ENCODE data around the gene TESK2. TPM values are rescaled to one million over a fixed set of nuclear protein-coding genes. Genes with fewer than 3 reads are reported as not detected.

Gene TESK2
- 0.71 and 1.4 TPM in 2 replicates for total RNA-seq (2022)
- percentile 30 among the genes with signal in this experiment for Bru-seq, nascent RNA
- BruChase-seq, experiment 1, labeled RNA remaining after a 6-hour chase: percentile 33 among the genes with signal in this experiment
- BruChase-seq, experiment 2, labeled RNA remaining after a 2-hour chase: percentile 34 among the genes with signal in this experiment
- long read RNA-seq, partial matches to known transcripts: 0 of 1 reads
- long read RNA-seq, other reads (novel, unspliced or antisense): 1 of 1 reads

DNA sequence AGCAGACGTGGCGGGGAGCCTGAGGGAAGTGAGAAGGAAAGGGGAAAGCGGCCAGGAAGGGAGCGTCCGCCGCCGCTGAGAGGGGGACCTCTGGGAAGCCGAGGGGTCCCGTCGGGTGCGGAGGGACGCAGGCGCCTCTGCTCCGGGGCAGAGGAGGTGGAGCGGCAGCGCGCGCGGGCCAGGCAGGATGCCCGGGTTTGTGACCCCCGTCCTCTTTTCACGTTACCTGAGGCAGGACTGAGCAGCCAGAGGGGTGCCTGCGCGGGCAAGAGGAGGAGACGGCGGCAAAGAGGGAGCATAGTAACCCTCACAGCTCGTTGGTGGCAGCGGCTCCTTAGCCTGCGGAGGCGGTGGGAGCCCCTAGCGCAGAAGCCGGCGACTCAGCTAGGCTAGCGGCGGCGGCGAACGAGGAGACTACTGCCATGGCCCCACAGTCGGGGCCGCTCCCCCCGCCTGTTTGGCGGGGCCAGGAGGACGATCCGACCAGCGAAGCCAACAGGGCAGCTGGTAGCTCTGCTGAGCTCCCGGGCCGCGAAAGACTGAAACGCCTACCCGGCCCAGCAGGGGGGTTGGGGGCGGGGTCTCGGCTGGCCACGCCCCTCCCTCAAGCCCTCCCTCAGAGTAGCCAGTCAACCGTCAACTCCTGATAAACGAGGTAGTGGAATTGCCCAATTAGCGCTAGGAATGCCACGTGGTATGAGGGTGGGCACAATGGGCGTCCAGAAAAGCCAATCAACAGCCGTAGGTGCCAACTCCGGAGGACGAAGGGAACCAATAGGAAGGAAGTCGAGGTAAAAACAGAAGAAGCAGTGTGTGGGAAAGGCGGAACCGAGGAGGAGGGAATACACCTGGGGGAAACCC, at the start of gene TESK2:
TESK2 (minus strand) TSS at position 538 of the 861 bp plus-strand sequence. CDS start 33,378 bp downstream, outside the sequence.
- Mint-ChIP-seq H3K9me3 (ENCODE audit: unreplicated experiment) (no peaks in the 10 kb centered on the region), H3K27ac (ENCODE audit: low read depth, unreplicated experiment) (no peak within 1 kb of the TSS), H3K4me1 (ENCODE audit: insufficient read depth, unreplicated experiment) (peaks cover 5% of the 10 kb centered on the region), H3K36me3 (ENCODE audit: insufficient read depth, unreplicated experiment) (peaks cover 14% of the 10 kb centered on the region), H3K4me3 (ENCODE audit: unreplicated experiment) (no peak within 1 kb of the TSS), H3K27me3 (ENCODE audit: insufficient read depth, unreplicated experiment) (no peaks in the 10 kb centered on the region)
- no TSS peak for BruUV-seq (replicated peaks)
- CTCF ChIA-PET: interaction anchor here (0.6 to 10.7 kb wide), 16 partner anchors 8 to 838 kb away, joined by 3 to 303 read pairs (median 6); partner anchors contain the start of genes CCDC163, HPDL, MMACHC and MUTYH
- intact Hi-C loops (cut with micrococcal nuclease): loop anchor here (2.0 to 5.0 kb wide), 2 partner anchors 188 to 759 kb away; partner anchors contain the start of gene RNU5D-1
- no peak for TF ChIP-seq CTCF (IDR thresholded peaks at IDR 0.05; ENCODE audit: unreplicated experiment)
- DNase-seq (ENCODE audit: unreplicated experiment): peak; percentile 100
- POLR2A ChIA-PET: interaction anchor here (0.7 to 5.2 kb wide), 30 partner anchors 9 to 769 kb away, joined by 3 to 47 read pairs (median 4); partner anchors contain the start of genes AKR1A1, CCDC163, HECTD3 and MMACHC

GRCh38 chr1:45536886-45537285, 45.9 kb upstream of the TESK2 start:
- no peak for DNase-seq (ENCODE audit: unreplicated experiment)
- Mint-ChIP-seq H3K27ac (ENCODE audit: low read depth, unreplicated experiment) (no peak overlapping the region), H3K9me3 (ENCODE audit: unreplicated experiment) (no peaks in the 10 kb centered on the region), H3K4me1 (ENCODE audit: insufficient read depth, unreplicated experiment) (peaks cover 4% of the 10 kb centered on the region), H3K27me3 (ENCODE audit: insufficient read depth, unreplicated experiment) (no peaks in the 10 kb centered on the region), H3K36me3 (ENCODE audit: insufficient read depth, unreplicated experiment) (no peaks in the 10 kb centered on the region), H3K4me3 (ENCODE audit: unreplicated experiment) (no peak overlapping the region)
- intact Hi-C loops (cut with micrococcal nuclease): no loop called here
- TF ChIP-seq CTCF (IDR thresholded peaks at IDR 0.05; ENCODE audit: unreplicated experiment): no peak
- no TSS peak for BruUV-seq (replicated peaks)
- POLR2A ChIA-PET: interaction anchor here (0.8 to 6.5 kb wide), 3 partner anchors 12 to 16 kb away, joined by 6 to 40 read pairs (median 21); partner anchors contain the start of genes AKR1A1 and PRDX1
- CTCF ChIA-PET: interaction anchor here (0.9 to 1.4 kb wide), 3 partner anchors 20 to 178 kb away, joined by 3 to 5 read pairs (median 3); no protein-coding TSS in a partner anchor

GRCh38 chr1:45535988-45536766, 45.2 kb upstream of the TESK2 start:
- Mint-ChIP-seq H3K27me3 (ENCODE audit: insufficient read depth, unreplicated experiment) (no peaks in the 10 kb centered on the region), H3K9me3 (ENCODE audit: unreplicated experiment) (no peaks in the 10 kb centered on the region), H3K4me3 (ENCODE audit: unreplicated experiment) (no peak overlapping the region), H3K4me1 (ENCODE audit: insufficient read depth, unreplicated experiment) (peaks cover 4% of the 10 kb centered on the region), H3K36me3 (ENCODE audit: insufficient read depth, unreplicated experiment) (no peaks in the 10 kb centered on the region), H3K27ac (ENCODE audit: low read depth, unreplicated experiment) (no peak overlapping the region)
- CTCF ChIA-PET: interaction anchor here (0.5 to 1.9 kb wide), 7 partner anchors 10 to 232 kb away, joined by 3 to 9 read pairs (median 3); no protein-coding TSS in a partner anchor
- intact Hi-C loops (cut with micrococcal nuclease): no loop called here
- TF ChIP-seq CTCF (IDR thresholded peaks at IDR 0.05; ENCODE audit: unreplicated experiment): no peak
- BruUV-seq (replicated peaks): no TSS peak
- no peak for DNase-seq (ENCODE audit: unreplicated experiment)
- POLR2A ChIA-PET: interaction anchor here (0.8 to 6.5 kb wide), 5 partner anchors 11 to 24 kb away, joined by 3 to 40 read pairs (median 6); partner anchors contain the start of genes AKR1A1 and PRDX1
